Smooth muscle cell (in vitro differentiated cells): ENCODE results near the gene PDCD4. TPM values are rescaled to one million over a fixed set of nuclear protein-coding genes. Genes with fewer than 3 reads are reported as not detected.

Source experiments
- DNase-seq: peaks from one replicate; lab custom pipeline; 2025; ENCODE audit not compliant: unreplicated experiment; lab: John Stamatoyannopoulos, UW
- H2AFZ ChIP-seq: fragments of 200-600 bp; sonication (generic); 2 replicates; pipeline ENCODE4 v1.6.0; 2016; ENCODE audit warnings: antibody characterized with exemption, low read depth, mild to moderate bottlenecking
- H3F3A ChIP-seq: fragments of 200-600 bp; sonication (generic); 2 replicates; pipeline ENCODE4 v1.6.0; 2017; ENCODE audit warnings: antibody characterized with exemption, low read depth
- H3K27ac ChIP-seq: fragments of 200-600 bp; sonication (generic); 2 replicates; pipeline ENCODE4 v1.5.1; 2016; ENCODE audit warnings: low read depth, mild to moderate bottlenecking
- H3K27me3 ChIP-seq: fragments of 200-600 bp; sonication (generic); 2 replicates; pipeline ENCODE4 v1.6.1; 2016; ENCODE audit warnings: low read depth, mild to moderate bottlenecking
- H3K36me3 ChIP-seq: fragments of 200-600 bp; sonication (generic); 2 replicates; pipeline ENCODE4 v1.5.1; 2016; ENCODE audit warnings: low read depth
- H3K4me1 ChIP-seq: fragments of 200-600 bp; sonication (generic); 2 replicates; pipeline ENCODE4 v1.5.1; 2016; ENCODE audit warnings: low read depth
- H3K4me2 ChIP-seq: fragments of 200-600 bp; sonication (generic); 2 replicates; pipeline ENCODE4 v1.6.0; 2016; ENCODE audit warnings: mild to moderate bottlenecking
- H3K4me3 ChIP-seq: fragments of 200-600 bp; sonication (generic); 2 replicates; pipeline ENCODE4 v1.5.1; 2016; ENCODE audit warnings: mild to moderate bottlenecking
- H3K79me2 ChIP-seq: fragments of 200-600 bp; sonication (generic); 2 replicates; pipeline ENCODE4 v1.6.0; 2016; ENCODE audit warnings: low read depth, mild to moderate bottlenecking
- H3K9ac ChIP-seq: fragments of 200-600 bp; sonication (generic); 2 replicates; pipeline ENCODE4 v1.6.0; 2016; ENCODE audit warnings: low read depth
- H3K9me3 ChIP-seq: fragments of 200-600 bp; sonication (generic); replicated peaks from 2 replicates; pipeline ENCODE4 v1.5.1; 2016; ENCODE audit warnings: low read depth
- H4K20me1 ChIP-seq: fragments of 200-600 bp; sonication (generic); 2 replicates; pipeline ENCODE4 v1.6.0; 2016; ENCODE audit warnings: low read depth
- CTCF ChIP-seq: fragments of 200-600 bp; sonication (generic); IDR thresholded peaks from 2 replicates; pipeline ENCODE4 v1.5.1; 2017; ENCODE audit warnings: borderline replicate concordance, mild to moderate bottlenecking, antibody characterized with exemption; ENCODE audit not compliant: insufficient read depth, poor library complexity, severe bottlenecking
- WGBS: methylation state at CpG from one replicate; pipeline ENCODE4 v1.1.7; 2016; ENCODE audit warnings: low lambda C conversion rate; 5-methylcytosine and 5-hydroxymethylcytosine counted together
- polyA plus RNA-seq: library from polyadenylated mRNA; unstranded; fragments of >200 nt; fragmentation: Nextera tagmentation; extraction: Ambion mirVana; gene quantifications from 2 replicates; pipeline ENCODE4 v1.2.1, GENCODE V29; 2016
- total RNA-seq: library from RNA; depleted of rRNA; stranded (reverse); fragments of >200 nt; gene quantifications from 2 replicates; pipeline ENCODE4 v1.2.3, GENCODE V29; 2014

PDCD4 gene
- total and polyA plus RNA-seq, 2 experiments from 2014 or later = 67.0 to 124 TPM

- Histone ChIP-seq H3K79me2 (no peaks in the 10 kb centered on the region), H3K27me3 (no peaks in the 10 kb centered on the region), H3K4me3 (no peak overlapping the region), H3K4me2 (no peak overlapping the region), H2AFZ (no peak overlapping the region), H3K4me1 (peaks cover under 1% of the 10 kb centered on the region), H3F3A (no peaks in the 10 kb centered on the region), H4K20me1 (no peaks in the 10 kb centered on the region), H3K36me3 (no peaks in the 10 kb centered on the region), H3K9ac (no peak overlapping the region), H3K9me3 (no peaks in the 10 kb centered on the region), H3K27ac (no peak overlapping the region)
- TF ChIP-seq CTCF = no peak
- DNase-seq = no peak
- 97% methylated on average over 3 of the region's 3 CpGs for WGBS
Measured at GRCh38 chr10:110845756-110846620, 25.7 kb upstream of the PDCD4 start.

- H3K4me1 ChIP-seq = peaks cover 8% of the 10 kb centered on the region
- no peaks in the 10 kb centered on the region for H3K36me3 ChIP-seq
- TF ChIP-seq CTCF = no peak
- WGBS = 83% methylated on average over 6 of the region's 6 CpGs
- H3K4me3 ChIP-seq = no peak overlapping the region
- H4K20me1 ChIP-seq = no peaks in the 10 kb centered on the region
- no peak overlapping the region for H3K9ac ChIP-seq
- H3F3A ChIP-seq = no peaks in the 10 kb centered on the region
- no peak overlapping the region for H2AFZ ChIP-seq
- no peak overlapping the region for H3K4me2 ChIP-seq
- DNase-seq = no peak
- H3K27ac ChIP-seq = no peak overlapping the region
- H3K9me3 ChIP-seq = no peaks in the 10 kb centered on the region
- no peaks in the 10 kb centered on the region for H3K79me2 ChIP-seq
- H3K27me3 ChIP-seq = no peaks in the 10 kb centered on the region
Measured at GRCh38 chr10:110847374-110847773, 24.4 kb upstream of the PDCD4 start.

- Histone ChIP-seq H3K9ac (no peak overlapping the region), H3K79me2 (no peaks in the 10 kb centered on the region), H3K27me3 (no peaks in the 10 kb centered on the region), H3K9me3 (no peaks in the 10 kb centered on the region), H2AFZ (no peak overlapping the region), H3K36me3 (no peaks in the 10 kb centered on the region), H4K20me1 (no peaks in the 10 kb centered on the region), H3K4me1 (peaks cover 8% of the 10 kb centered on the region), H3K4me2 (no peak overlapping the region), H3K27ac (no peak overlapping the region), H3K4me3 (no peak overlapping the region), H3F3A (no peaks in the 10 kb centered on the region)
- WGBS = 87% methylated on average over 2 of the region's 2 CpGs
- DNase-seq = no peak
- TF ChIP-seq CTCF = no peak
Measured at GRCh38 chr10:110848106-110848505, 23.6 kb upstream of the PDCD4 start.

- Histone ChIP-seq H3K27ac (no peak overlapping the region), H3K9ac (no peak overlapping the region), H4K20me1 (no peaks in the 10 kb centered on the region), H3K9me3 (no peaks in the 10 kb centered on the region), H3K36me3 (no peaks in the 10 kb centered on the region), H2AFZ (no peak overlapping the region), H3K79me2 (no peaks in the 10 kb centered on the region), H3F3A (no peaks in the 10 kb centered on the region), H3K27me3 (no peaks in the 10 kb centered on the region), H3K4me3 (no peak overlapping the region), H3K4me1 (peaks cover 8% of the 10 kb centered on the region), H3K4me2 (no peak overlapping the region)
- 96% methylated on average over 3 of the region's 3 CpGs for WGBS
- DNase-seq = no peak
- no peak for TF ChIP-seq CTCF
Measured at GRCh38 chr10:110850099-110850498, 21.6 kb upstream of the PDCD4 start.
